Liver (tissue), 5 donors: ENCODE results near the gene DNAJC27. TPM values are rescaled to one million over a fixed set of nuclear protein-coding genes. Genes with fewer than 3 reads are reported as not detected.

Experiments
- polyA plus RNA-seq, 2 donors: library from polyadenylated mRNA; stranded (reverse) in 1 of 2; unstranded in 1 of 2; fragments of 200-250 nt in 1 of 2; fragments of >200 nt in 1 of 2; fragmentation: Nextera tagmentation in 1 of 2; extraction: Ambion mirVana in 1 of 2; gene quantifications; one replicate each; pipeline versions ENCODE4 v1.2.1 to v1.2.3, GENCODE V29; 2013 to 2015
- small RNA-seq: library from RNA; depleted of rRNA; stranded (forward); fragments of <200 nt; gene quantifications from one replicate; pipeline ENCODE3, GENCODE V24; 2014
- total RNA-seq, 2 donors: library from RNA; depleted of rRNA; stranded (reverse); fragments of >200 nt; gene quantifications; one replicate each; pipeline ENCODE4 v1.2.3, GENCODE V29; 2014
- donor health status: healthy.
- donor health status: healthy.
- donor health status: healthy.

Gene DNAJC27
- total and polyA plus RNA-seq, 4 donors, result 0.95 to 5.1 (median 3.1) TPM

Small RNA genes within 50 kb of the gene (small RNA-seq; reads per million reads assigned to genes)
- gene AC013267.1 (not detected), gene RF00016 (not detected), gene RF00019 (not detected)

Other genes with a start within 250 kb of the DNAJC27 start
- gene PTRHD1, start 178.6 kb downstream of the DNAJC27 start, total RNA-seq, result 10 to 100 TPM in 1 of 2 donors, 1 to 10 TPM in 1; 9.9 to 29.7 TPM
- gene PTRHD1, start 178.6 kb downstream of the DNAJC27 start, polyA plus RNA-seq, result 10 to 100 TPM; 11.7 to 50.9 TPM
- gene CENPO, start 178.5 kb downstream of the DNAJC27 start, total RNA-seq, result 10 to 100 TPM in 1 of 2 donors, 1 to 10 TPM in 1; 3.3 to 17.8 TPM
- 1 to 10 TPM; 2.2 to 3.2 TPM for gene CENPO, start 178.5 kb downstream of the DNAJC27 start, polyA plus RNA-seq
- 1 to 10 TPM; 7.1 to 8.4 TPM for gene ADCY3, start 51.7 kb downstream of the DNAJC27 start, total RNA-seq
- gene ADCY3, start 51.7 kb downstream of the DNAJC27 start, polyA plus RNA-seq, result 1 to 10 TPM in 1 of 2 donors, under 1 TPM in 1; 0.99 to 5.6 TPM
- under 1 TPM; 0.33 TPM for gene EFR3B, start 70.1 kb upstream of the DNAJC27 start, total RNA-seq
- gene EFR3B, start 70.1 kb upstream of the DNAJC27 start, polyA plus RNA-seq, result under 1 TPM; 0.05 to 0.14 TPM
- 1 to 10 TPM in 1 of 2 donors, under 1 TPM in 1; 0.84 to 7.8 TPM for gene POMC, start 196.6 kb upstream of the DNAJC27 start, total RNA-seq
- gene POMC, start 196.6 kb upstream of the DNAJC27 start, polyA plus RNA-seq, result 1 to 10 TPM in 1 of 2 donors, under 1 TPM in 1; 0.67 to 1.0 TPM